ENCODE results near the gene TRHDE.

- TF ChIP-seq CTCF (conservative IDR thresholded peaks at IDR 0.05), result no peak
- no peak for TF ChIP-seq EZH2 (IDR thresholded peaks at IDR 0.05; ENCODE audit: low read depth)
These were observed 39.8 kb downstream of the TRHDE start for GRCh38 chr12:72311946-72312345.

Measured in PC-9 (cell line).